Globus pallidus (tissue), 1 donor: ENCODE data around the gene SH3BP5.
A peak's percentile ranks its signal among the peaks of the same experiment; 100 is the strongest.

ENCODE experiments used
- DNase-seq: peaks from one replicate; pipeline ENCODE4 v3.0.0-alpha.2; 2015; ENCODE audit warnings: low spot score

Gene SH3BP5

GRCh38 chr3:15325228-15325627, 7.2 kb downstream of the SH3BP5 start:
- no peak for DNase-seq

- DNase-seq: no peak
Observed at GRCh38 chr3:15324379-15324808, 8.0 kb downstream of the SH3BP5 start.

GRCh38 chr3:15323063-15323462, 9.3 kb downstream of the SH3BP5 start:
- DNase-seq: no peak

DNA sequence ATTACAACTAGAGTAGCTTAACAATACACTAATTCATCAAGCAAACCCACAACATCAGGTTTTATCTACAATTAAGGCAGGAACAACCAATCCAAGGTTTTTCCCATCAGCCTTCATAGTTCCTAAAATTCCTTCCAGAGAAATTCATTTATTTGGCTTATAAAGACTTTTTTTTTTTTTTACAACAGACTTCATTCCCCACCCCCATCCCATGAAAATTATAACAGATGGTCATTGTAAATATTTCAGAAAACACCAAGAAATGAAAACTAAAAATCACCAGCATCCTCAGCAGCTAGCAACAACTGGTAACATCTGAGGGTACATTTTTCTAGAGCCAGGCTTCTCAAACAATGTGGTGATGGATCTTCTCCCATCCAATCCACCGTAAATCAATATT, 11.0 kb downstream of the SH3BP5 start:
- DNase-seq: no peak

DNA sequence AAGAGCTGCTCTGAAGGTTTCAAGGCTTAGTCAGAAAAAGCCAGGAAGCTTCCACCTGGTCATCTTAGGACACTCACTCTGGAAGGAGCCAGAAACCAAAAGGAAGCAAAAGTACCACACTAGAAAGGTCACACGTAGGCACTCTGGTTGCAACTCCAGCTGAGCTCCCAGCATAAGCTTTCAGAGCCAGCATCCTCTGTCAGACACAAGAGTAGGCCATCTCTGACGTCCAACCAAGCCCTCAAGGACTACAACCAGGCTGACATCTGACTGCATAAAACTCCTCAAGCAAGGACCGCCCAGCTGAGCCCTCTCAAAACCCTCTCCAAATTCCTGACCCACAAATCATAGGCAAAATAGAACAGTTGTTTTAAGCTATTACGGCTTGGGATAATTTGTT, 12.8 kb downstream of the SH3BP5 start:
- DNase-seq: no peak

DNA sequence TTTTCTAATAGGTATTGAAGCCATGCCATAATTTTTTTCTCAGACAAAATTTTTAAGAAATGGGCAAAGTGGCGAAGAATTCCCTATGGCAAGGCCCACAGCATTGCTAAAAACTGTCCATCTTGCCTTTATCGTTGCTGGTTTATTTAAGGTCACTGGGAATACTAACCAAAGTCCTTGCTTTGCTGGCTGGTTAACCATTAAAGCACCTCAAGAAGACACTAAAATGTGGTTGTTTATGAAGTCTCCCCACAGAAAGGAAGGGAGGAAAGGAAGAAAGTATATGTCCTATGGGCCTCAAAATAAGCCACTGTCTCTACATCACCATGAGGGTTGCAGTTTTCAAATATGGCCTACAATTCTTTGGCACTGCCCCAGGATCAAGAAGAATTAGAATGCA, 13.2 kb downstream of the SH3BP5 start:
- no peak for DNase-seq

GRCh38 chr3:15318661-15319060, 13.7 kb downstream of the SH3BP5 start:
- no peak for DNase-seq

- no peak for DNase-seq
Observed at GRCh38 chr3:15316998-15317435, 15.4 kb downstream of the SH3BP5 start.

DNA sequence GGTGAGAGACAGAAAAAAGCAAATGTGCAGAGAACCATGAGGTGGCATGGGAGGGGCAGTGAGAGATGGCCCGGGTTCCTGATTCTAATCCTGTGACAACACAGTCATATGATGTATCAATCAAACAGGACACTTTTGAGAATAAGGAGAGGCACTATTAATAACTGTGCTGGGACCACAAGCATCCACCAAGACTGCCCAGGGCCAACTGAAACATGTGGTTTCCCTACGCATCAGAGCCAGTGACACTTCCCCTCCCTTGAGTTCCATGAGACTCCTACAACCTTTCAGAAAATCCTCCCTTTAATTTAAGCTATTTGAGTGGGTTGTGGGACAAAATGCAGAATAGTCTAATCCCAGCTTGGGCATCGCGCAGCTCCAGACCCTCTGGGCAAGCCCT, 17.4 kb downstream of the SH3BP5 start:
- DNase-seq: no peak

GRCh38 chr3:15314276-15314675, 18.1 kb downstream of the SH3BP5 start:
- DNase-seq: no peak

DNA sequence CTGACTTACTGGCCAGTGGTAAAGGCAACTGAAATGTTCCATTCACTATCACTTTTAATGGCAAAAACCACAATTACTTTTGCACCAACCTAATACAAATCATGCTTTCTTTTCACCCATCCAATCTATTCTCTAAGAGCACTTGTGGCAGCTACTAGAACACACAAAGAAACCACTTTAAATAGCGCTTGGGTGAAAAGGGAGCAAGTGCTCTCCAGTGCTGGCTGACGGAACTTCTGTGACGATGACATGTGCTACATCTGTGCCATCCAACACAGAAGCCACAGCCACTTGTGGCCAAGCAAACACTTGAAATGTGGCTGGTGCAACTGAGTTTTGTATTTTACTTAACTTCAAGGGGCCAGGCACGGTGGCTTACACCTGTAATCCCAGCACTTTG, 18.9 kb downstream of the SH3BP5 start:
- no peak for DNase-seq

- DNase-seq: no peak
Observed at GRCh38 chr3:15312550-15312949, 19.8 kb downstream of the SH3BP5 start.

GRCh38 chr3:15310491-15311370, 21.7 kb downstream of the SH3BP5 start:
- DNase-seq: no peak

DNA sequence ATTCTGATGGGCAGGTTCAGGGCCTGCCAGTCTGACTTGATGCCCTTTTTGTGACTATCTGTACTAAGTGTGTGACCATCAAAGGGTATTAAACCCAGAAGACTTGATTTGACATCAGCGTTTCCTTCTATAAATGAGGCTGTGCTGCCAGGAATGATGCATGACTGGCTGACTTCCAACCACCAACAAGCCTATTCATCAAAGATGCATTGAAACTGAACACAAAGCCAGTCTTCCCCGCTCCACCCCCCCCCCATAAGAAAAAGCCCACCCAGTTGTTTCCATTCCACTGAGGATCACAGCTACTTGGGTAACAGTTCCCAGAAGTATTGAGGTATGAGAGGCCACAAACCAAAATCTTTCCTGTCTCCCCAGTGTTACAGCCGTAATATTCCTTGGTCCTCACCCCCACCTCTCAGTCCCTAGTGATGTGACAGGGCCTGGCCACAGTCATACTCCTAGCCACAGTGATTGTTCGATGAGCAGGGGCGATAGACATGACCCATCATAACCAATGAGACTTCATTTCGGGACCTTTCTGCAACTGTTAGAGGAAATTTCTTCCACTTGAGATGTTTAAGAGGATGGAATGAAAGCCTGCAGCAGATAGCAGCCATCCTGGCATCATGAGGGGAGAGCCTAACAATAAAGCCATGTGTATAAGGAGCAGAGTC, 22.6 kb downstream of the SH3BP5 start:
- peak; percentile 90 for DNase-seq

GRCh38 chr3:15307580-15307979, 24.8 kb downstream of the SH3BP5 start:
- no peak for DNase-seq

DNA sequence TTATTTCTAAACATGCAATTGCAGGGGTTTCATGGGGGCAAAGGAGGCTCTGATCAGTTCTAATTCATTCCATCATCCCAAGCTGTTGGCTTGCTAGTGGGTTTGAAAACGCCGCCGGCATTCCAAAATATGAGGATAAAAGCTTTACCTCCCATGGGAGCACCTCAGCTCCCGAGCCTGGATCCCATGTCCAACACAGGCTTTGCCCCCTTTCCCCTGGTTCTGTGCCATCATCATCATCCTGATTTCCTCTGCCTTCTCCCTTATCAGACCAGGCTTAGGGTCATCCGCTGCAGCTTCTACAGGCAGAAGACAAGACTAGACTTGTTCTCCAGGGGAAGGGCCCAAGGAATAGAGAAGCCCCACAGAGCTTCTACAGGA, 25.4 kb downstream of the SH3BP5 start:
- DNase-seq: no peak

DNA sequence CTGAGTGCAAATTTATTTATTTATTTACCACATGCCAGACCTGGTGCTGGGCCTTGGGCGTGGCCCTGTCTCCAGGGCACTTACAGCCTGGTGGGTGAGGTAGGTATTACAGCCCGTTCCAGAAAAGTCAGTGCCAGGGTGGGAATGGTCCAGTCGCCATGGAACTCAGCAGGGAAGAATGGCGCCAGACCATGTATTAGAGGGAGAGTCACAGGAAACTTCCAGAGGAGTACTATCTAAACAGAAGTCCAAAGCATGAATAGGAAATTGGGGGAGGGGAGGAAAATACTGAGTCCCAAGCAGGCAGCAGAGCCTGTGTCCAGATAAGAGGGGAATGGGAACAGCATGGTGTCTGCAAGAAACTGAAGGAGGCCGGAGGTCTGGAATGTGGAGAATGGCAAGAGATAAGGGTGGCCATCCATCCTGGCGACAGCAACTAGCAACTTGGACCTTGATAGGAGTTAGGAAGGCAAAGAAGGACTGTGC, 27.0 kb downstream of the SH3BP5 start:
- no peak for DNase-seq

- DNase-seq: no peak
Observed at GRCh38 chr3:15303728-15304127, 28.7 kb downstream of the SH3BP5 start.

GRCh38 chr3:15303216-15303615, 29.2 kb downstream of the SH3BP5 start:
- no peak for DNase-seq

- no peak for DNase-seq
Observed at GRCh38 chr3:15301761-15302160, 30.6 kb downstream of the SH3BP5 start.

GRCh38 chr3:15300323-15301078, 31.9 kb downstream of the SH3BP5 start:
- no peak for DNase-seq

GRCh38 chr3:15299036-15299435, 33.4 kb downstream of the SH3BP5 start:
- no peak for DNase-seq

- no peak for DNase-seq
Observed at GRCh38 chr3:15298504-15298903, 33.9 kb downstream of the SH3BP5 start.
